HEK293 (cell line): ENCODE measurements around the gene APOBEC3B.

ENCODE experiments used
- CTCF ChIA-PET: fragments of 350-600 bp; formaldehyde crosslinking; extraction: SDS; loops from one replicate; lab custom pipeline; 2021; ENCODE audit warnings: antibody characterized with exemption; lab: Yijun Ruan, JAX
- POLR2A ChIA-PET: fragments of 300-600 bp; formaldehyde crosslinking; extraction: SDS; loops from one replicate; lab custom pipeline; 2020; ENCODE audit warnings: antibody characterized with exemption, inconsistent platforms; lab: Yijun Ruan, JAX
- H3K27ac ChIP-seq: fragments of 200-500 bp; sonication (Bioruptor generic); 2 replicates; pipeline ENCODE4 v1.5.1; 2014; ENCODE audit warnings: low read depth, low read length, control low read depth, inconsistent platforms; ENCODE audit errors: extremely low read depth
- H3K36me3 ChIP-seq, 2 experiments: fragments of 200-500 bp in 1 of 2; sonication (Bioruptor generic) in 1 of 2; 1 replicate in 1 of 2; 2 replicates in 1 of 2; pipeline ENCODE4 v1.5.1; 2014 to 2017; ENCODE audit warnings: inconsistent platforms in 2 of 2, low read length in 2 of 2; ENCODE audit not compliant: control insufficient read depth in 2 of 2, insufficient read depth in 1 of 2
- H3K4me1 ChIP-seq: fragments of 200-500 bp; sonication (Bioruptor generic); 2 replicates; pipeline ENCODE4 v1.5.1; 2014; ENCODE audit warnings: mild to moderate bottlenecking, low read length, inconsistent platforms; ENCODE audit not compliant: control insufficient read depth, insufficient read depth
- H3K4me3 ChIP-seq: 2 replicates; pipeline ENCODE4 v1.5.1; 2011; ENCODE audit warnings: low read depth, mild to moderate bottlenecking, control low read depth, low read length, moderate library complexity
- H3K9me3 ChIP-seq: fragments of 200-500 bp; sonication (Bioruptor generic); 2 replicates; pipeline ENCODE4 v1.5.1; 2014; ENCODE audit warnings: low read depth, low read length, inconsistent platforms; ENCODE audit not compliant: control insufficient read depth, insufficient read depth
- BCL11A ChIP-seq: fragments of 450-650 bp; formaldehyde crosslinking; IDR thresholded peaks from 2 replicates; pipeline ENCODE4 v1.5.1; 2016; ENCODE audit warnings: low read depth, missing biosample characterization, missing genetic modification characterization
- GFI1B ChIP-seq: fragments of 450-650 bp; formaldehyde crosslinking; IDR thresholded peaks from 2 replicates; pipeline ENCODE4 v1.5.1; 2016; ENCODE audit warnings: missing biosample characterization, missing genetic modification characterization
- GLI4 ChIP-seq: fragments of 450-650 bp; formaldehyde crosslinking; IDR thresholded peaks from 2 replicates; pipeline ENCODE4 v1.5.1; 2016; ENCODE audit warnings: missing biosample characterization, missing genetic modification characterization
- GLIS1 ChIP-seq: fragments of 450-650 bp; formaldehyde crosslinking; IDR thresholded peaks from 2 replicates; pipeline ENCODE4 v1.5.1; 2016; ENCODE audit warnings: missing biosample characterization, missing genetic modification characterization
- MEIS1 ChIP-seq: sonication (generic); formaldehyde crosslinking; IDR thresholded peaks from 2 replicates; pipeline ENCODE4 v1.8.1; 2022; ENCODE audit warnings: missing genetic modification reagents, mild to moderate bottlenecking, borderline replicate concordance
- ZBTB7A ChIP-seq: fragments of 450-650 bp; formaldehyde crosslinking; IDR thresholded peaks from 2 replicates; pipeline ENCODE4 v1.5.1; 2016; ENCODE audit warnings: low read depth, missing biosample characterization, missing genetic modification characterization
- ZIC2 ChIP-seq: fragments of 450-650 bp; formaldehyde crosslinking; IDR thresholded peaks from 2 replicates; pipeline ENCODE4 v1.5.1; 2016; ENCODE audit warnings: missing biosample characterization, missing genetic modification characterization
- ZNF112 ChIP-seq: fragments of 450-650 bp; formaldehyde crosslinking; IDR thresholded peaks from 2 replicates; pipeline ENCODE4 v1.5.0; 2017; ENCODE audit warnings: missing biosample characterization, missing genetic modification characterization
- ZNF140 ChIP-seq: fragments of 450-650 bp; formaldehyde crosslinking; IDR thresholded peaks from 2 replicates; pipeline ENCODE4 v1.5.1; 2016; ENCODE audit warnings: missing biosample characterization, missing genetic modification characterization
- ZNF19 ChIP-seq: fragments of 450-650 bp; formaldehyde crosslinking; IDR thresholded peaks from 2 replicates; pipeline ENCODE4; 2016; ENCODE audit warnings: missing biosample characterization, missing genetic modification characterization, low read depth
- ZNF221 ChIP-seq: fragments of 450-650 bp; formaldehyde crosslinking; IDR thresholded peaks from 2 replicates; pipeline ENCODE4 v1.5.1; 2017; ENCODE audit warnings: missing biosample characterization, missing genetic modification characterization, borderline replicate concordance
- ZNF354C ChIP-seq: fragments of 450-650 bp; formaldehyde crosslinking; IDR thresholded peaks from 2 replicates; pipeline ENCODE4 v1.5.1; 2016; ENCODE audit warnings: missing biosample characterization, missing genetic modification characterization, low read depth, borderline replicate concordance
- ZNF560 ChIP-seq: fragments of 450-650 bp; formaldehyde crosslinking; IDR thresholded peaks from 2 replicates; pipeline ENCODE4 v1.5.1; 2017; ENCODE audit warnings: missing biosample characterization, missing genetic modification characterization, borderline replicate concordance
- ZNF629 ChIP-seq: fragments of 450-650 bp; formaldehyde crosslinking; IDR thresholded peaks from 2 replicates; pipeline ENCODE4 v1.5.1; 2017; ENCODE audit warnings: missing biosample characterization, missing genetic modification characterization
- TF ChIP-seq, protein P1 (sequence below): fragments of 450-650 bp; formaldehyde crosslinking; IDR thresholded peaks from 2 replicates; pipeline ENCODE4 v1.5.1; 2016; ENCODE audit warnings: missing biosample characterization, missing genetic modification characterization, borderline replicate concordance
- TF ChIP-seq, protein P2 (sequence below): fragments of 450-650 bp; formaldehyde crosslinking; IDR thresholded peaks from 2 replicates; pipeline ENCODE4 v1.5.1; 2016; ENCODE audit warnings: missing biosample characterization, missing genetic modification characterization

Gene APOBEC3B

DNA sequence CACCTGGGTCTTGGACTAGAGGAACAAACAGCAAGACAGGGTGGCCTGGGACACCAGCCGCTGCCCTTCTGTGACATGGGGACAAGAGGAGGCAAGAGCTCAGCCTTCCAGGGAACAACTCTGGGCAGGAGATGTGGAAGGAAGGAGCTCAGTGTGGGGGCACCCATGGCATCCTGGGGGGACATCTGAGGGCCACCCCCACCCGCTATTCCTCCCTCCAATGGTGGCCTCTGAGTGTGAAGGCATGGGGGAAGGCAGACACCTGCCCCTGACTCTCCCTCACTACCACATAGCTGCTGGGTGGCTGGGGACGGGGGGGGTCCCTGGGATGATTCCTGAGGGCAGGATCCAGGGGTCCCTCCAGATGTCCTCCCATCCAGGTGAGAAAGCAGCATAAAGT is 4.5 kb downstream of the APOBEC3B start:
- Histone ChIP-seq H3K36me3 (no peaks in the 10 kb centered on the region), H3K4me3 (no peak overlapping the region), H3K9me3 (no peaks in the 10 kb centered on the region), H3K27ac (no peak overlapping the region), H3K4me1 (peaks cover 2% of the 10 kb centered on the region; the same call in 1 of the 2 replicates)
- ChIA-PET POLR2A (interaction anchor here (0.6 kb wide), 1 partner anchor 558 kb away, joined by 3 read pairs; no protein-coding TSS in a partner anchor), CTCF (no interaction called here)
- TF ChIP-seq ZNF354C (tag by site-specific recombination) (no peak), ZNF19 (tag by site-specific recombination) (no peak), ZNF629 (tag by site-specific recombination) (no peak), ZNF221 (no peak), MEIS1 (CRISPR knock-in tag) (no peak)

DNA sequence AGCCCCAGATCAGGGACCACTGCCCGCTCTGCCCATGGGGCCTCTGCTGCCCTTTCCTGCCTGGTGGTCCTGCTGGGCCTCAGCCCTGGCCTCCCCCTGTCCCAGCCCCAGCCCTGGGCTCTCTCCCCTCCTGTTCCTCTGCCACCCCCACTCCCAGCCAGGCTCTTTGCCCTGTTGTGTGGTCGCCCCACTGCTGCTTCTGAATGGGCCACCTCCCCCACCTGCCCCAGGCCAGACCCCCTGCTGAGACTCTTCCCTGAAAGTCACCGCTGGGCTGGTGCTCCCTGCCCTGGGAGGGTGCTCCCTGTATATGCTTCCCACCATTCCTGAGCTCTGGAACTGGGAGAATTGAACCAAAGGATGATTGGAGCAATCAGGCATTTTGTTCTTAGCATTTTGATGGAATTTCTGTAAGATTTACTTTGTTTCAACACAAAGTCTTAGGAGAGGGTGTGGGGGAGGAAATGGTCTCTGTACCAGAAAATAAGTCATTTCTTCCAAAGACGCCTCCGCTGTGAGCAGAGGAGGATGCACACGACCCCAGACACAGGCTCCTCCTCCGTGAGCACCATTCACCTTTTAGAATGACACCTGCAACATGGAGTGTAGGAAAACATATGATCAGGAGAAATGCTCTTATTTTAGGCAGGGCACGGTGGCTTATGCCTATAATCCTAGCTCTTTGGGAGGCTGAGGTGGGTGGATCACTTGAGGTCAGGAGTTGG is 5.2 kb downstream of the APOBEC3B start:
- POLR2A ChIA-PET: interaction anchor here (0.6 to 1.0 kb wide), 2 partner anchors 63 to 559 kb away, joined by 3 read pairs; no protein-coding TSS in a partner anchor
- Histone ChIP-seq H3K36me3 (no peaks in the 10 kb centered on the region), H3K4me1 (no peaks in the 10 kb centered on the region; the same call in 1 of the 2 replicates)
- TF ChIP-seq ZNF140 (tag by site-specific recombination) (no peak), ZIC2 (tag by site-specific recombination) (peak; percentile 50), GLIS1 (tag by site-specific recombination) (peak; percentile 55)
- TF ChIP-seq, all 188 proteins: peak for 2
- CTCF ChIA-PET: interaction anchor here (1.2 kb wide), 1 partner anchor 16 kb away, joined by 5 read pairs; no protein-coding TSS in a partner anchor
- Histone ChIP-seq H3K4me3 (no peak overlapping the region), H3K27ac (no peak overlapping the region), H3K9me3 (no peaks in the 10 kb centered on the region)

DNA sequence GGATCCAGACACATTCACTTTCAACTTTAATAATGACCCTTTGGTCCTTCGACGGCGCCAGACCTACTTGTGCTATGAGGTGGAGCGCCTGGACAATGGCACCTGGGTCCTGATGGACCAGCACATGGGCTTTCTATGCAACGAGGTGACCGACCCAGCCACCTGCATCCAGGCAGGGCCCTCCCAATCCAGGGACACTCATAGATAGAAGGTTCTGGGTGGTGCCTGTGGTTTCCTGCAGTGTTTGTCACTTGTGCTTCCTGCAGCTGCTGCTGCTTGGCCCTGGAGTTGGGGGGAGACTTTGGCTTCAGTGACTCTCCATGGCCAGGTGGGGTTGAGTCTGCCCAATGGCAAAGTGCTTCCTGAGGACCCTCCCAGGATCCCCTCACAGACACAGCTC is 7.3 kb downstream of the APOBEC3B start:
- H3K36me3 ChIP-seq: no peaks in the 10 kb centered on the region
- ChIA-PET POLR2A (no interaction called here), CTCF (interaction anchor here (0.6 kb wide), 1 partner anchor 295 kb away, joined by 4 read pairs; no protein-coding TSS in a partner anchor)
- H3K27ac ChIP-seq: no peak overlapping the region
- no peak overlapping the region for H3K4me3 ChIP-seq
- no peak for TF ChIP-seq ZNF112
- TF ChIP-seq GFI1B (tag by site-specific recombination): no peak
- TF ChIP-seq, protein P1, sequence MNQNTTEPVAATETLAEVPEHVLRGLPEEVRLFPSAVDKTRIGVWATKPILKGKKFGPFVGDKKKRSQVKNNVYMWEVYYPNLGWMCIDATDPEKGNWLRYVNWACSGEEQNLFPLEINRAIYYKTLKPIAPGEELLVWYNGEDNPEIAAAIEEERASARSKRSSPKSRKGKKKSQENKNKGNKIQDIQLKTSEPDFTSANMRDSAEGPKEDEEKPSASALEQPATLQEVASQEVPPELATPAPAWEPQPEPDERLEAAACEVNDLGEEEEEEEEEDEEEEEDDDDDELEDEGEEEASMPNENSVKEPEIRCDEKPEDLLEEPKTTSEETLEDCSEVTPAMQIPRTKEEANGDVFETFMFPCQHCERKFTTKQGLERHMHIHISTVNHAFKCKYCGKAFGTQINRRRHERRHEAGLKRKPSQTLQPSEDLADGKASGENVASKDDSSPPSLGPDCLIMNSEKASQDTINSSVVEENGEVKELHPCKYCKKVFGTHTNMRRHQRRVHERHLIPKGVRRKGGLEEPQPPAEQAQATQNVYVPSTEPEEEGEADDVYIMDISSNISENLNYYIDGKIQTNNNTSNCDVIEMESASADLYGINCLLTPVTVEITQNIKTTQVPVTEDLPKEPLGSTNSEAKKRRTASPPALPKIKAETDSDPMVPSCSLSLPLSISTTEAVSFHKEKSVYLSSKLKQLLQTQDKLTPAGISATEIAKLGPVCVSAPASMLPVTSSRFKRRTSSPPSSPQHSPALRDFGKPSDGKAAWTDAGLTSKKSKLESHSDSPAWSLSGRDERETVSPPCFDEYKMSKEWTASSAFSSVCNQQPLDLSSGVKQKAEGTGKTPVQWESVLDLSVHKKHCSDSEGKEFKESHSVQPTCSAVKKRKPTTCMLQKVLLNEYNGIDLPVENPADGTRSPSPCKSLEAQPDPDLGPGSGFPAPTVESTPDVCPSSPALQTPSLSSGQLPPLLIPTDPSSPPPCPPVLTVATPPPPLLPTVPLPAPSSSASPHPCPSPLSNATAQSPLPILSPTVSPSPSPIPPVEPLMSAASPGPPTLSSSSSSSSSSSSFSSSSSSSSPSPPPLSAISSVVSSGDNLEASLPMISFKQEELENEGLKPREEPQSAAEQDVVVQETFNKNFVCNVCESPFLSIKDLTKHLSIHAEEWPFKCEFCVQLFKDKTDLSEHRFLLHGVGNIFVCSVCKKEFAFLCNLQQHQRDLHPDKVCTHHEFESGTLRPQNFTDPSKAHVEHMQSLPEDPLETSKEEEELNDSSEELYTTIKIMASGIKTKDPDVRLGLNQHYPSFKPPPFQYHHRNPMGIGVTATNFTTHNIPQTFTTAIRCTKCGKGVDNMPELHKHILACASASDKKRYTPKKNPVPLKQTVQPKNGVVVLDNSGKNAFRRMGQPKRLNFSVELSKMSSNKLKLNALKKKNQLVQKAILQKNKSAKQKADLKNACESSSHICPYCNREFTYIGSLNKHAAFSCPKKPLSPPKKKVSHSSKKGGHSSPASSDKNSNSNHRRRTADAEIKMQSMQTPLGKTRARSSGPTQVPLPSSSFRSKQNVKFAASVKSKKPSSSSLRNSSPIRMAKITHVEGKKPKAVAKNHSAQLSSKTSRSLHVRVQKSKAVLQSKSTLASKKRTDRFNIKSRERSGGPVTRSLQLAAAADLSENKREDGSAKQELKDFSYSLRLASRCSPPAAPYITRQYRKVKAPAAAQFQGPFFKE: no peak
- TF ChIP-seq GLIS1 (tag by site-specific recombination): no peak
- TF ChIP-seq GLI4 (tag by site-specific recombination): no peak
- TF ChIP-seq BCL11A (tag by site-specific recombination): no peak
- TF ChIP-seq, protein P2, sequence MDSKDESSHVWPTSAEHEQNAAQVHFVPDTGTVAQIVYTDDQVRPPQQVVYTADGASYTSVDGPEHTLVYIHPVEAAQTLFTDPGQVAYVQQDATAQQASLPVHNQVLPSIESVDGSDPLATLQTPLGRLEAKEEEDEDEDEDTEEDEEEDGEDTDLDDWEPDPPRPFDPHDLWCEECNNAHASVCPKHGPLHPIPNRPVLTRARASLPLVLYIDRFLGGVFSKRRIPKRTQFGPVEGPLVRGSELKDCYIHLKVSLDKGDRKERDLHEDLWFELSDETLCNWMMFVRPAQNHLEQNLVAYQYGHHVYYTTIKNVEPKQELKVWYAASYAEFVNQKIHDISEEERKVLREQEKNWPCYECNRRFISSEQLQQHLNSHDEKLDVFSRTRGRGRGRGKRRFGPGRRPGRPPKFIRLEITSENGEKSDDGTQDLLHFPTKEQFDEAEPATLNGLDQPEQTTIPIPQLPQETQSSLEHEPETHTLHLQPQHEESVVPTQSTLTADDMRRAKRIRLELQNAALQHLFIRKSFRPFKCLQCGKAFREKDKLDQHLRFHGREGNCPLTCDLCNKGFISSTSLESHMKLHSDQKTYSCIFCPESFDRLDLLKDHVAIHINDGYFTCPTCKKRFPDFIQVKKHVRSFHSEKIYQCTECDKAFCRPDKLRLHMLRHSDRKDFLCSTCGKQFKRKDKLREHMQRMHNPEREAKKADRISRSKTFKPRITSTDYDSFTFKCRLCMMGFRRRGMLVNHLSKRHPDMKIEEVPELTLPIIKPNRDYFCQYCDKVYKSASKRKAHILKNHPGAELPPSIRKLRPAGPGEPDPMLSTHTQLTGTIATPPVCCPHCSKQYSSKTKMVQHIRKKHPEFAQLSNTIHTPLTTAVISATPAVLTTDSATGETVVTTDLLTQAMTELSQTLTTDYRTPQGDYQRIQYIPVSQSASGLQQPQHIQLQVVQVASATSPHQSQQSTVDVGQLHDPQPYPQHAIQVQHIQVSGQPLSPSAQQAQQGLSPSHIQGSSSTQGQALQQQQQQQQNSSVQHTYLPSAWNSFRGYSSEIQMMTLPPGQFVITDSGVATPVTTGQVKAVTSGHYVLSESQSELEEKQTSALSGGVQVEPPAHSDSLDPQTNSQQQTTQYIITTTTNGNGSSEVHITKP (tag by site-specific recombination): no peak
- no peak for TF ChIP-seq ZBTB7A (tag by site-specific recombination)
- no peak for TF ChIP-seq ZNF560 (tag by site-specific recombination)
- H3K9me3 ChIP-seq: no peaks in the 10 kb centered on the region
- no peaks in the 10 kb centered on the region; the same call in 1 of the 2 replicates for H3K4me1 ChIP-seq
